Suppressor macrophage treated with lipopolysaccharide for 1 hour (primary cell): ENCODE measurements around the gene CAST.
A peak's percentile ranks its signal among the peaks of the same experiment; 100 is the strongest.

Experiments used
- DNase-seq, 3 donors: peaks; one replicate each; pipeline ENCODE4 v3.0.0-alpha.2; 2020 to 2022

The CAST gene

GRCh38 chr5:96671441-96671840, 9.3 kb downstream of the CAST start:
- no peak for DNase-seq

GRCh38 chr5:96673127-96673526, 11.0 kb downstream of the CAST start:
- no peak for DNase-seq

DNA sequence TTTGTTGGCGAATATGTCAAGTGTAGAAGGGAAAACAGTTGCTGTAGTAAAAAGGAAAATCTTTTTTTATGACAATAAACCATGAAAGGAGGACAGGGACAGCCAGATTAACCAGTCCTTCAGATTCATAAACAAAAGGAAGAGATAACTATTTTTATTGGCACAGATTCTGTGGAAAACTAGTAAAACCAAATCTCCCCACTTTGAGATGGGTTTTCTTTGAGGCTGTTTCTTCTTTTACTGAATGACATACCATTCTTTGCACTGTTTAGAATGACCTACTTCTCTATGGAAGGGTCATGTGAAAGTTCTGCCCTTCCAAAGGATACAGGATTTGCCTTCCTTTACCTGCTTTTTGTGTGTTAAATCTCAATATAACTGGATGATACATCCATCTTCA, 13.7 kb downstream of the CAST start:
- DNase-seq: no peak

DNA sequence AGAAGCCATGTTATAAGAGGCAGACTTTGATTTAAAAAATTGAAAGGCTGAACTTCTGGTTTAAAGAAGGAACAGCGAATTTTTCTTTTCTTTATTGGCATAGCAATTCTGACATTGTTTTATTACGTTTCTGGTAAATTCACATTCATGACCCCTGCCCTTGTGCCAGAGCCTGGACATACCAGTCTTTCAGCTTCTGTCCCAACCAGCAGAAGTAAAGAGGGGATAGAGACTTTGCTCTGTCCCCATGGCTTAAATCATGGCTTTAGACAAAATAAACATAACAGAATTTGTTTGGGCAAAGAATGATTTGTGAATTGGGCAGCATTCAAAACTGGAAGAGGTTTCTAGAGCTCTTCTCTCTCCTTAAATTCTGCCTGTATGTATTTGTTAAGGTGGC, 15.3 kb downstream of the CAST start:
- DNase-seq: no peak

DNA sequence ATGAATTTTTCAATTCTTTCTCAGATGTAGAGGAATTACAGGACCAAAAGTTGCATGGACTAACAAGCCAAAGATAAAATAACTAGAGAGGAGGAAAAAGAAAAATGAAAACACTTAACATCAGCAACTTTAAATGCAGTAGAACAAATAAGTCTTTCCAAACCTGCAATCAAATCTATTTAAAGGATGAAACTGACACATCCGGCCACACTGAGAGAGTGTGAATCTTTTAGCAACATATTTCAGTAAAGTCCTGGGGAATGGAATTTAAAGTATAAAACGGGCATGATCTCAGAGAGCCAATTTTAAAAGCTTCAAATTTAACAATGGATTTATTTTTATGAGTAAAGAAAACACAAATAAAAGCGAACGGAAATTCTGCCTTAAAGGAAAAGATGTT, 17.1 kb downstream of the CAST start:
- no peak for DNase-seq

- peak; percentile 54 to 88 (median 86) for DNase-seq
Observed at GRCh38 chr5:96680759-96681470, 18.7 kb downstream of the CAST start.

- peak; percentile 55 to 83 (median 74) for DNase-seq
Observed at GRCh38 chr5:96683392-96683791, 21.2 kb downstream of the CAST start.

DNA sequence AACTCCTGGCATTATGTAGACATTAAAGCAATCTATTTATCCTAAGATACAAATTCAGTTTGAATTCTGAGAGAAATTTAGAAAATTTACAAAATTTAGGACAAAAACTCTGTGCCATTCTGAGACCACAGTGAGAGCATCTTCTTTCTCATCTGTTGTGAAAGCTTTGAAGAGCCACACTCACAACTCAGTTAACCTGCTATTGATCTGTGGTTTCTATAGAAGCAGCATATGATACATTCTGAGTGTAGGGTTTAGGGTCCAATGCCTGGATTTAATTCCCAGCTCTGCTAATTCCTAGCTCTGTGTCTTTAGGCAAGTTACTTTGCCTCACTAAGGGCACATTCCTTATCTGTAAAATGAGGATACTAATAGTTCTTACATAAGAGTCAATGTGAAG, 21.6 kb downstream of the CAST start:
- DNase-seq: no peak

- no peak for DNase-seq
Observed at GRCh38 chr5:96687080-96687479, 24.9 kb downstream of the CAST start.

DNA sequence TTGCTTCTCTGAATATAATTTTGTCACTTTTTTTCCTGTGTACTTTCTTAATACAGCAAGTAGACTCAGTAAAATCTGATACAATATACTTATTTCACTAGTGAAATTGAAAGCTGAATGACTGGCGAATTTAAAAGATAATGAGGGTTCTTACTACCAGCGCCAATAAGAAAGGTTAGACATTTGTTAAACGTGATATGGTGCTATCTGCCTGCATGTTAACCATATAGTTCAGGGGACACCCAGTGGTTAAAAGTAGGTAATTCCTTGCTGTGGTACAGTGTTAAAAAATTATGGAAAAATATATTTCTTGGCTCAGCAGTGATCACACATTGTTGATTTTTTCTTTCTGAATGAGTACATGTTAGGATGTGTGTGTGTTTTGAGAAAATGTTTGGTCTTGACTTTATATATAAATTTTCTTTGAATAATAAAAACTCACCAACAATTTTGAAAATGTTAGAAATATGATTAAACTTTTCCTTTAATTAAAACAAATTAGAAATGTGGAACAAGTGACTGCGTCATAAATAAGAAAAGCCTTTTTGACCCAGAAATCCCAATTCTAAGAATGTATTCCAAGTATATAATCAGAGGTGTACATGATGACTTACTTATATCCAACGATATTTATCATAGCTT, 25.8 kb downstream of the CAST start:
- peak; percentile 50 to 71 (median 70) for DNase-seq

GRCh38 chr5:96690861-96691260, 28.7 kb downstream of the CAST start:
- DNase-seq: peak in 2 of 3 donors; percentile 53 to 57

DNA sequence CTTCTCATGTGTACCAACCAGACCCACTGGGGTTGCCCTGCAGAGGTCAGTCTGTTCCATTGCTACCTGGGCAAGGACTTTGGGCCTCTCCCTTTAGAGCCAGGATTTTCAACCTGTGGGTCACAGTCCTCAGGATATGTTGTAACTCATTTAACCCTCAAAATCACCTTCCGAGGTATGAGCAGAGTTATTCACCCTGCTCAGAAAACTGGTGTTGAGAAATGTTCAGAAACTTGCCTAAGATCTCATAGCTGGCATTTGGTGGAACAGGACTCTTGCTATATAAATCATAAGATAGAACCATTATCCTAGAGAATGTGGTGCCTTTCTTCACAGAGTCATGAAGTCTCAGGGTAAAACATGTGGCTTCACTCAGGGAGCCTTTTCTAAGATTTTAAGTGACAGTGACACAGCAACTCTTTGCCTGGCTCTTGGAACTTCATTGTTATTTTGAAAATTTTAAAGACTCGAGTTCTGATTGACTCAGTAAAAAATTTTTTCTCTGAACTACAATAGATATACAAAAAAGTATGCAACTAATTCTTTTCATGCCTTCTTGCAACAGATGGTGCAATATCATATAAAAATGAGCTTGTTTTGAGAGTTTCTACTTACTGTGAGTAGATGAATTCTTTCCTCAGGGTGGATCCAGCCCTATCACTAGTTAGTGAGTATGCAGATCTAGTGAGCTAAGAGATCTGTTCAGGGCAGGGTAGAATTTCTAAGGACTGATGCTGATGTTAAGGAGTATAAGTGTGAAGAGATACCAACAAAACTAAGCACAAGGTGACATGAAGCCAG, 29.5 kb downstream of the CAST start:
- DNase-seq: no peak

DNA sequence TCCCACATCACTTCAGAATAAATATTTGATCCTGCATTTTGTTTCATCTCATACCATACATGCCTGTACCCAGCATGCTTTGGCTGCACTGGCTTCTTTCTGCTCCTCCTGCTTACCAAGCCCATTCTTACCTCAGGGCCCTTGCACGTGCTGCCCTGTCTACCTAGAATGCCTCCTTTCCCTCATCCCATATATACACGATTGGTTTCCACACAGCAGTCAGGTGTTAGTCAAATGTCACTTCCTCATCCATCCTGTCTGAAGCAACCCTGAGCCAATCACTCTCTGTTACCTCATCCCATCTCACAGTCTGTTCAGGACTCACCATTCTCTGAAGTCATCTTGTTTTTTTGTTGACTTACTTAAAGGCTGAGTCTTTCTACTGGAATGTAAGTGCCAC, 30.3 kb downstream of the CAST start:
- DNase-seq: peak; percentile 53 to 68 (median 64)

DNA sequence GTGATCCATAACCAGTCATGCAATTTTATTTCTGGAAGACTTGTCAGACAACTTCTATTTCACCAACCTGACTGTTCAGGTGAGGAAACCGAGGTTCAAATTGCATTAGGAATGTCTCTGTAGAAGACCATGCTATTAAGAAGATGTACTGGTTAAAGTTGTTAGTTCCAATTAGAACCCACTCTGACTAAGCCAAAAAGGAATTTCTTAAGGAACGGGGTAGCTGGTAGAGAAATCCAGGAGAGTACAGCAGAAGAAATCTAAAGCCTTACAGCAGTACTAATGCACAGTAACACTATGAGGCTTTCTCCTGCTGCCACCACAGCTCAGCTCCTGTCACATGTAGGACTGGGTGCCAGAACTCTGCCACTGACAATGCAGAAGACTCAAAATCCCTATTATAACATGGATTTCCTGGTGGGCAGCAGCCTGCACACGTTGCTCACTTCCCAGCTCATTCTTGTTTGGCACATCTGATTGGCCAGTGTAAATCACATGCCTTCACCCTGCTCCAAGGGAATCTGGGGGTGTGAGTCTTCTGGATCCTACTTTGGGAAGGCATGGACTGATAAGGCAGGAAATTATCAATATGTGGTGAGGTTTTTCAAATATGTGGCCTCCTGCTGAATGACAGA, 37.1 kb downstream of the CAST start:
- DNase-seq: no peak

GRCh38 chr5:96702503-96703383, 40.6 kb downstream of the CAST start:
- DNase-seq: peak; percentile 97 to 99 (median 98)

DNA sequence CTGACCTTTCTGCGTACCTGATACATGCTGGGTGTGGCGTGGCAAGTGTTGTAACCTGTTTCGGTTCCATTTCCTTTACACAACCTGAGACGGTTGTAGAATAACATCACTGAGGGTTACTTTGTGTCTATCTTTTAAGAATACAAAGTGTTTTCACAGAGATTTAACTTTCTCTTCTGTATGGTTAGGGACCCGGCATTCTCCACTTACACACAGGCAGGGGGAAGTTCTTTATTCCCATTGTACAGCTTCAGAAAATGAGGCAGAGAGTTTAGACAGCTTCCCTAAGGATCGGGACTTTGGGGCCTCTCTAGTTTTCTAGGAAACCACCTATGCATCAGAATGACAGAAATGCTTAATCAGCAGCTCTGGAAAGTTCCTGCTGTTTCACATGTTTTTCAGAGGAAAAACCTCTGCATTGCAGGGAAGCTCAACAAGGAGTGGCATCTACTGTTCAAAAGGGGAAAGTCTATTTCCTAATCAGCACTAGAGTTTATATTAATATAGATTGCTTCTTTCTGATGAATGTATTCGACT, 41.3 kb downstream of the CAST start:
- peak; percentile 77 to 88 (median 81) for DNase-seq

GRCh38 chr5:96703995-96704394, 41.8 kb downstream of the CAST start:
- no peak for DNase-seq

- no peak for DNase-seq
Observed at GRCh38 chr5:96706433-96707111, 44.4 kb downstream of the CAST start.

GRCh38 chr5:96708600-96708999, 46.4 kb downstream of the CAST start:
- DNase-seq: no peak

DNA sequence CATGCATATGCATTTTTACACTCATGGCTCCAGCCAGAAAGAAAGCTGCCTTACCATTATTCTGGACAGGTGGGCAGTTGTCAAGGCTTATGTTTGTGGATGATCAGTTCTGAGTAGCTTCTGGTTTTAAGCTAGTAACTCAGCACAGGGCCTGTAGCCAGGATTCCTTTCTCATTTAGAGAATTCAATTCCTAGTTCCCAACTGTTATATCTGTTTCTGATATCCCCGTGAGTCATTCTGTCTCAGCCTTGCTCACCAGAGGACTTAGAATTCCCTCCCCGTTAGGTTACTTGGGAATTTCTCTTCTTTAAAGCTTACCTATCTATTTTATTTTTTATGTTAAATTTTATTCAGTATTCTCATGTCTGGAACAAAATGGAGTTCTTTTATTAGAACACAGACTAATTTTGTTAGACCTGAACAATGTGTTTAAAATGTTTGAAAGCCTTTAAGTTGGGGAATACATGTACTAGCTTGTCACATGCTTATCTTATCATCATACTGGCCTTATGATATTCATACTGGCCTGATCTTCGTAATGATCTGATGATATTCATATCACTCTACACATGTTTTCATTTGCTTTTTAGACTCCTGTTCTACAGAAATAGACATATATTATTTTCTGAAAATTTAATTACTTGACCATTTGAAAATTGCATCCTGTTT, 47.1 kb downstream of the CAST start:
- peak in 1 of 3 donors; percentile 27 for DNase-seq
